Testis (tissue), 3 donors: ENCODE measurements around the gene TRIO. TPM values are rescaled to one million over a fixed set of nuclear protein-coding genes. Genes with fewer than 3 reads are reported as not detected.

Experiments used
- DNase-seq: peaks from one replicate; pipeline ENCODE4 v3.0.0-alpha.2; 2019
- H3K27ac ChIP-seq, 2 donors: fragments of 200-600 bp; sonication (generic); one replicate each; pipeline ENCODE4 v1.5.1; 2019
- H3K27me3 ChIP-seq: fragments of 200-600 bp; sonication (generic); one replicate; pipeline ENCODE4 v1.5.1; 2019
- H3K36me3 ChIP-seq: fragments of 200-600 bp; sonication (generic); one replicate; pipeline ENCODE4 v1.5.1; 2017; ENCODE audit warnings: low read depth; ENCODE audit errors: missing control alignments
- H3K4me1 ChIP-seq: fragments of 200-600 bp; sonication (generic); one replicate; pipeline ENCODE4 v1.5.1; 2019
- H3K4me3 ChIP-seq, 2 donors: fragments of 200-600 bp; sonication (generic); one replicate each; pipeline ENCODE4 v1.5.1; 2017 to 2019
- H3K9me3 ChIP-seq: fragments of 200-600 bp; sonication (generic); one replicate; pipeline ENCODE4 v1.5.1; 2017
- CTCF ChIP-seq, 3 experiments: fragments of 450-650 bp in 2 of 3; fragments of 200-600 bp in 1 of 3; sonication (generic) in 1 of 3; IDR thresholded peaks; one replicate each; pipeline ENCODE4 v1.5.1; 2016 to 2019; ENCODE audit warnings: antibody characterized with exemption in 3 of 3, mild to moderate bottlenecking in 2 of 3, moderate library complexity in 1 of 3
- POLR2A ChIP-seq: fragments of 450-650 bp; IDR thresholded peaks from one replicate; pipeline ENCODE4 v1.6.1; 2017; ENCODE audit warnings: antibody characterized with exemption, mild to moderate bottlenecking, moderate library complexity
- WGBS, 2 donors: methylation state at CpG; one replicate each; pipeline ENCODE4 v1.1.5; 2018; 5-methylcytosine and 5-hydroxymethylcytosine counted together
- intact Hi-C: fragments of 100-400 bp; cut with DNase I; formaldehyde crosslinking; loops from one replicate; pipeline ENCODE4 v1.15.1; 2023; ENCODE audit warnings: low total_unique reads
- polyA plus RNA-seq: library from polyadenylated mRNA; stranded (reverse); fragments of 350-450 nt; fragmentation: Illumina TruSeq; extraction: RNeasy Lipid Tissue Mini Kit (QIAGEN cat#74804); gene quantifications from one replicate; pipeline ENCODE4 v1.2.3, GENCODE V29; 2014; ENCODE audit warnings: low read depth, low replicate concordance; ENCODE audit not compliant: insufficient read depth
- total RNA-seq, 2 donors: library from RNA; depleted of rRNA; stranded (reverse); fragments of >200 nt; gene quantifications; one replicate each; pipeline ENCODE4 v1.2.3, GENCODE V29; 2016

Gene TRIO
- total and polyA plus RNA-seq, 3 donors from 2014 or later = 47.2 to 295 (median 249) TPM

DNA sequence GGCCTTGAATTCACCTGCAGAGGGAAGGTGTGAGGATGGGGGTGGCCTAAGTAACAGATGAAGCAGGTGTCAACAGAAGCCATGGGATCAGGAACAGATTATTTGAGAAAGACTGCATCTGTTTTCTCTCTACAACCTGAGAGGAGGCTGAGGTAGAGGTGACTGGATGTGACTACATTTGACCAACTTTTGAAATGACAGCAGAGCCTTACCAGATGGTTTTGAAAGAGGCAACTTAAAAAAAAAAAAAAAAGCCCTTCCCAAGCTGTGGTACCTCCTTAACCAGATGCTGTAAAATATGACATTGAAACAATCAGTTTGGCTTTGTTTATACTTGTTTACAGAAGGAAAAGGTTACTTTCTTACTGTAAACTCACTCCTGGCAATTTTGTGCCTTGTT is 108.6 kb downstream of the TRIO start:
- no peaks in the 10 kb centered on the region for H3K9me3 ChIP-seq
- H3K27ac ChIP-seq = no peak overlapping the region
- intact Hi-C loops = loop anchor here (10.0 kb wide), 1 partner anchor 257 kb away; no protein-coding TSS in a partner anchor
- no peaks in the 10 kb centered on the region for H3K27me3 ChIP-seq
- DNase-seq = no peak
- peaks cover 10% of the 10 kb centered on the region for H3K4me1 ChIP-seq
- no peak overlapping the region for H3K4me3 ChIP-seq
- H3K36me3 ChIP-seq = no peaks in the 10 kb centered on the region
- TF ChIP-seq POLR2A (no peak), CTCF (IDR thresholded peaks at IDR 0.05) (no peak)

- intact Hi-C loops = loop anchor here (10.0 kb wide), 1 partner anchor 258 kb away; no protein-coding TSS in a partner anchor
- Histone ChIP-seq H3K36me3 (no peaks in the 10 kb centered on the region), H3K27me3 (no peaks in the 10 kb centered on the region), H3K4me1 (peaks cover 10% of the 10 kb centered on the region), H3K4me3 (no peak overlapping the region), H3K9me3 (no peaks in the 10 kb centered on the region), H3K27ac (no peak overlapping the region)
- no peak for TF ChIP-seq CTCF (IDR thresholded peaks at IDR 0.05)
- TF ChIP-seq POLR2A = no peak
- 86 to 87% methylated on average over 2 to 4 of the region's 4 CpGs for WGBS, 2 donors
- no peak for DNase-seq
Measured at GRCh38 chr5:14252793-14253192, 109.7 kb downstream of the TRIO start.

- H3K27ac ChIP-seq = no peak overlapping the region
Measured at GRCh38 chr5:14254686-14255085, 111.5 kb downstream of the TRIO start.

GRCh38 chr5:14256026-14256690 is 113.0 kb downstream of the TRIO start:
- no peak overlapping the region for H3K27ac ChIP-seq
- TF ChIP-seq CTCF (IDR thresholded peaks at IDR 0.05) = no peak
- TF ChIP-seq POLR2A = no peak
- WGBS, 2 donors = 88 to 91% methylated on average over 5 of the region's 5 CpGs
- H3K9me3 ChIP-seq = no peaks in the 10 kb centered on the region
- H3K4me1 ChIP-seq = no peaks in the 10 kb centered on the region
- no peaks in the 10 kb centered on the region for H3K27me3 ChIP-seq
- DNase-seq = no peak
- intact Hi-C loops = loop anchor here (10.0 kb wide), 1 partner anchor 261 kb away; no protein-coding TSS in a partner anchor
- H3K4me3 ChIP-seq = no peak overlapping the region
- H3K36me3 ChIP-seq = no peaks in the 10 kb centered on the region

More at GRCh38 chr5:14254686-14255085, 111.5 kb downstream of the TRIO start:
- WGBS, 2 donors = 87 to 97% methylated on average over 2 of the region's 2 CpGs
- intact Hi-C loops = loop anchor here (10.0 kb wide), 1 partner anchor 260 kb away; no protein-coding TSS in a partner anchor
- H3K9me3 ChIP-seq = no peaks in the 10 kb centered on the region
- peaks cover 8% of the 10 kb centered on the region for H3K4me1 ChIP-seq
- DNase-seq = no peak
- TF ChIP-seq CTCF (IDR thresholded peaks at IDR 0.05) (no peak), POLR2A (no peak)
- no peaks in the 10 kb centered on the region for H3K27me3 ChIP-seq
- no peak overlapping the region for H3K4me3 ChIP-seq
- H3K36me3 ChIP-seq = no peaks in the 10 kb centered on the region
